HG03342 (cell line): ENCODE data around the gene PITPNM3.
"Not testable (repeated sequence)": the region's sequence is repeated elsewhere in the genome, so short reads cannot be mapped to it uniquely, and the experiment has no call there.

Experiments used
- ATAC-seq: cut with Tn5 transposase; IDR thresholded peaks from one replicate; pipeline ENCODE4 v1.9.1; 2021; ENCODE audit warnings: mild to moderate bottlenecking, moderate library complexity; ENCODE audit not compliant: unreplicated experiment

PITPNM3 gene

DNA sequence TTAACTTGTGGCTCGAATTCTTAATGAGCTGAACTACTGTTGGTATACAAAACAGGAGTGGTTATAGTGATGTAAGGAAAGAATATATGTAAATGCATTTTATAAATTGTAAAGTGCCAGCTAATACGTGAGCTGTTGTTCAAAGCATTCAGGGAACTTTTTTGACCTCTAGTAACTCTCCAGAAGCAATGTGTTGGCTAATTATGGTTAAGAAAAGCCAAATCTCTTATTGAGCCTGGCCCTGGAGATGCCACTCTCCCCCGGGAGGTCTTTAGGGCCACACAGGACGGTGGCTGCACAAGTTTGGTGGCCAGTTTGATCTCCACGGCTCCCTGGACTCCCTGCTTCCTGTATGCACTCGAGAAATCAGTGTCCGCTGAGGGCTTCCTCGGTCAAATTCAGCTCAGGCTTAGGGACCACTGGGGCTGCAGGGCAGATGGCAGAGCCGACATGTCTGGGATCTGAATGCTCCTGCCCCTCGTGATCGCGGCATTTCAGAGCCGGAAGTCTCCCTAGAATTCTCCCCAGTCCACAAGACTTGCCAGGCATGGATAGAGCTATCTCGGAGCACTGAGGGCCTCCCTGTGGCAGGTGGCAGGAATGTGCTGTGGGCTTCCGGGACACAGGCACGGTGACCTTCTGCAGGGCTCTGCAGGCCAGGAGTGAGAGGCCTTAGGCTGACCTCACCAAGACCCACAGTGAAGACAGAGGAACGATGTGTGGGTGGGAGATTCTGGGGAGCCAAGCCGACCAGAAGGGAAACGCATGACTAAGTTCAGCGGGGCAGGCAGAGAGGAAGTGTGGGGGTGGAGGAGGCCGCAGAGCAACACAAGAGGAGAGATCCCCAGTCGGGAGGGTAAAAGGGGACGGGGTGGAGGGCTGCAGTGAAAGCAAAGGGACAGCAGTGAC lies 18.6 kb upstream of the PITPNM3 start:
- no peak for ATAC-seq

DNA sequence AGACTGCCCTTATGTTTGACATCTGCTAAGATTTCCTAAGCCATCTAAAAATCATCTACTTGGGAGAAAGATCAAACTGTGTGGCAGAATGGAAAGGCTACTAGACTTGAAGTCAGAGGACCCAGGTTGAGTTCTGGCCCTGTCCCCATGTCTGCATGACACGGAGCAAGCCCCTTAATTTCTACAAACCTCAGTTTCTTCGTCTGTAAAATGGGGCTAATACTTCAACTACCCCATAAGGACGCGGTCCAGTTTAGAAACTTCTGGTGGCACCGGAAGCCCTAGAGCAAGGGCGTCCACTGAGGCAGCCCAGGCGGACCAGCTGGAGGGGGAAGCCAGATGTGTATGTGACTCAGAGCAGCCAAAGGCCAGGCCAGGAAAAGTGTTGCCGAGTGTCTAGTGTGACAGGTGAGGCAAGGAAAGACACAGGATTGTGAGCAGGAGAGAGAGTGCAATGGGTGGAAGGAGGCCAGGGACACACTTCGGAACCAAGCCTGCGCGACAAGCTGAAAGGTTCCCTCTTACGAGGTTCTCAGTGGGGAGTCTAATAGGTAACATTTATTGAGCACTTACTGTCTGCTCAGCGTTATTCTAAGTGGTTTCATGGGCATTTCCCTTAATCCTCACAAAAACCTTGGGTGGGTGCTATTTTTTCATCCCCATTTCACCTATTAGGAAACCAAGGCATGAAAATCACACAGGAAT lies 17.8 kb upstream of the PITPNM3 start:
- no peak for ATAC-seq

DNA sequence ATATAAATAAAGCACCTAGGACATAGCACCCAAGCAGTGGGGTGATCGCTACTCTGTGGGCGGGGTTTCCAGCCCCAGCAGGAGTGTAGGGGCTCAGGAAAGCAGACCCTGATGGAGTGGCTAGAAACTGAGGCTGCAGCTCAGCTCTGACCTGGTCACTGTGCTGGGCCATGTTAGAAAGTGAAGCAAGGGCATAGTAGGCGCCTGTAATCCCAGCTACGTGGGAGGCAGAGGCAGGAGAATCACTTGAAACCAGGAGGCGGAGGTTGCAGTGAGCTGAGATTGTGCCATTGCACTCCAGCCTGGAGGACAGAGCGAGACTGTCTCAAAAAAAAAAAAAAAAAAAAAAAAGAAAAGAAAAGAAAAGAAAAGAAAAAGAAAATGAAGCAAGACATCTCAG lies 17.1 kb upstream of the PITPNM3 start:
- not testable (repeated sequence) for ATAC-seq

DNA sequence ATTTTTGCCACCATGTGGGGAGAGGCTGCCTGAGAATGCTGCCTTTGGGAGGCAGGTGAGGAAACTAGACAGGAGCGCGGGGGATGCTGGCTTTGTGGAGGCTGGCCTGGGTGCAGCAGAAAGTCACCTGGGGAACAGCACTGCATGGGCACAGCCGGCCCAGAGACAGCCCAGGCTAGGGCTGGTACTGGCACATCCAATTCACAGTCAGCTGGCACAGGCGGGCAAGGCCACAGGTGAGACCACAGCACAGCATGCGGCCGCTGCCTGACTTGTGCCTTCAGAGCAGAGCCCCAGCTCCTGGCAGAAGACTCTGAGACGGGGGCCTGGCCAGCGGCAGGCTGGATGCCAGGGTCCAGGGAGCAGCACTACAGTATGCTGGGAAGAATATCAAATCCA lies 16.6 kb upstream of the PITPNM3 start:
- no peak for ATAC-seq

- no peak for ATAC-seq
Observed at GRCh38 chr17:6571452-6571781, 15.1 kb upstream of the PITPNM3 start.

- no peak for ATAC-seq
Observed at GRCh38 chr17:6570731-6571451, 14.5 kb upstream of the PITPNM3 start.

DNA sequence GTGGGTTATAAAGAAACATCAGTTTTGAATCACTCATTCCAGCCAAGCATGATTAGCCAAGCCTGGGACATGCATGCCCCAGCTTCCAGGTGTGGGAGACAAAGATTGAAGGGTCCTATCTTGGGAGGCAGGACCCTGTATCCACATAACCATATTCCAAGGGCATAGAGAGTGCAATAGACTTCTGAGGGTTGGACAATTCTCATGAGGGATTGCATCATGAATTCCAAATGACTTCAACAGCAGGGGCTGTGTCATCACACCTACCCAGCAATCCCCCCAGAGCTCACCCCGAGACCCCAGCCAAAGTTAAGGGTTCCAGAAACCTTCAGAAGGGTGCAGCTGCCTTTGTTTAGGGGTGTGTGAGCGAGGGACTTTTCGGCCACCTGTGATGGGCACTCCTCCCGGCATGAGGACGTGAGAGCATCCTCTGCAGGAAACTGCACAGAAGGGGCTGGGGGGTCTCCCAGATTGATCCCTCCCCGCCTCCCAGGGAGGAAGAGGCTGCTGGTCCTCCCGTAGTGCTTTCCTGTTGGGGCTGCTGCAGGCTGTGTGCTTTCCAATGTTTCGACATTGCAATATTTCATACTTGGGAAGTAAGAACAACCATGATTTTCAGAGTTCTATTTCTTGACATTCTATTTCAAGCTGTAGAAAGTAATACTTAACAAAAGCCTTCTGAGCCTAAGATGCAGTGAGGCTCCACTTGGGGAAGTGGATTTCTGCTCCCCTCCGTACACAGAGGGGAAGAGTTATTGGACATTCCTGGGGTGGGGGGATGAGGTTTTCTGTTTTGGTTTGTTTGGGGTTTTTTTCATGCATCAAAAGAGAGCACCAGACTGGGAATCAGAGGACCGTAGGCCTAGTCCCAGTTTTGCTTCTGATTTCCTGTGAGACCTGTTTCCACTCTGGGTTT lies 13.3 kb upstream of the PITPNM3 start:
- no peak for ATAC-seq

GRCh38 chr17:6568184-6568758 lies 11.9 kb upstream of the PITPNM3 start:
- no peak for ATAC-seq

DNA sequence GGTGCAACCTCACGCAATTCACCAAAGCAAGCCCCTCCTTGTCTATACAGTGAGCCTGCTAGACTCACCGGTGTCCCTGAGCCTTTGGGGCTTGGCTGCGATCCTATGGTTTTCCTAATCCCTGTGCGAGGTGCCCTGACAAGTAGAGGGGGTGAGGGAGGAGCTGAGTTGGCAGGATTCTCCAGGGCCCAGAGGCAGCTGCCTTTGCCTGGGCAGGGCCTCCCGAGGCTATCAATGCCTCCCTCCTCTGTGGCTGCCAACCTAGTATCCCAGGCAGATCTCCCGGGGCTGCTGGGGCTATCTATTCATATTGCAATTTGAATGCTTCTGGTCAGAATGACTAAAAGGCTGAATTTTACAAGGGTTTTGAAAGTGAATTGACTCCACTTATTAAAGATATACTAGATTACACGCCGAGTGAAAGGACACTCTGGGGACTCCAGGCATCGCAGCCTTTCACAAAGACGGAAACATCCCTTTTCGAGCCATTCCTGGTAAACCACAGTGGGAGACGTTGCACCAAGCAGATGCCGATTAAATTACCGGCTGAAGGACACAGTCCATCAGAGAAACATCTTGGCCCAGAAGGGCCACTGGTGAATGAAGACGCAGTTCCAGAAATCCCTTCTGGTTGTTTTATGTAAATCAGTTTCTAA lies 11.3 kb upstream of the PITPNM3 start:
- no peak for ATAC-seq

- ATAC-seq = no peak
Observed at GRCh38 chr17:6561446-6561845, 5.1 kb upstream of the PITPNM3 start.

- ATAC-seq = no peak
Observed at GRCh38 chr17:6560496-6560895, 4.1 kb upstream of the PITPNM3 start.

DNA sequence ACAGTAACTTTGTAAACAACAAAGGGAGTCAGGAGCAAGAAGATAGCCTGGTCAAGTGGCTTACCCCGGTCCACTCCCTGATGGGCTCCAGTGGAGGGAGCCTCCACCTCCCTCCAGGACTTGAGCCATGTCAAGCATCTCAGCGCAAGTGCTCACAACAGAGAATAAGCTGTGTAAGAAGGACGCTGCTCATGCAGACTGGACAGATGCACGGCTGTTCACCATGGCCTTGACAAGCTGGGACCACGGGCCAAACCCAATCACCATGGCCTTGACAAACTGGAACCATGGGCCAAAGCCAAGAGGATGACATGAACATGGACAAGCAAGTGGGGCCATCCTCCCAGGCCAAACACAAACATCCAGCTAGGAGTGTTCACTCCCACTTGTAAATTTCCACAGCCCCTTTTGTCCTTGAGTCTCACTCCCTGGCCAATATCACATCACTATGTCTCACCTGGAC lies 3.4 kb upstream of the PITPNM3 start:
- ATAC-seq = no peak

DNA sequence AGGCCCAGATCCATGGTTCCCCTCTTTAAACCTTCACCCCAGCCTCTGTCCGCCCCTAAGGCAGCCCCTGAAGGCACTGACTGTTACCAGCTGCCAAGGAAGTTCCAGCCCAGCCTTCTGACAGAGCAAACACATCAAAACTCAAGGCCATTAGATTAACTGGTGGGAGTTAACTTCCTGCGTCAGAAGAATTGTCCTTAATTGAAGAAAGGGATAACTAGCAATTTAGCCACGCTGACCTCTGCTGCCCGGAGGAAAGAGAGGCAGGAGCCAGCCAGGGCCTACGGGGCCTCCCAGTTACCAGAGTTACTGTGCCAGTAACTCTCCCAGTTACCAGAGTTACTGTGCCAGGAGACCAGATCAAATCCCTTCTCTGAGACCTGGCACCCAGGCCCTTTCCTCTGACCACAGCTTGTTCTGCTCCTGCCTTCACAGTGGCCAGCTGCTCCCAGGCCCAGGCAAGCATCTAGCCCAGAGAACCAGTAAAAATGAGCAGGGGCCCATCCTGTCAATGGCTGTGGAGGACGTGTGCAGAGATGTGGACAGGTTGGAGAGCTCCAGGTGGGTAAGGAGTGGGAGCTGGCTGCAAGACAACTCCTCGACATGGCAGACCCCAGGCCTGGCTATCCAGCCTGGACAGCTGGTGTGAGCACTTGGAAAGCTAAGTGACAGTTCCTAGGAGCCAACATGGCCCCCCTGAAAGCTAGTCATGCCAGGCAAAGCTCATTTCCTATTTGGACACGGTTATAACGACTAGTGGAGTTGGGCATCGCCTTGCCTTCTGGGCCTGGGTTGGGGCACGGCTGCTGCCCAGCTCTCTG lies 2.8 kb upstream of the PITPNM3 start:
- no peak for ATAC-seq

- ATAC-seq = no peak
Observed at GRCh38 chr17:6558276-6558675, 1.9 kb upstream of the PITPNM3 start.

GRCh38 chr17:6557040-6557438 lies 684 bp upstream of the PITPNM3 start:
- ATAC-seq = no peak

- no peak for ATAC-seq
Observed at GRCh38 chr17:6555331-6556120, 829 bp downstream of the PITPNM3 start.

DNA sequence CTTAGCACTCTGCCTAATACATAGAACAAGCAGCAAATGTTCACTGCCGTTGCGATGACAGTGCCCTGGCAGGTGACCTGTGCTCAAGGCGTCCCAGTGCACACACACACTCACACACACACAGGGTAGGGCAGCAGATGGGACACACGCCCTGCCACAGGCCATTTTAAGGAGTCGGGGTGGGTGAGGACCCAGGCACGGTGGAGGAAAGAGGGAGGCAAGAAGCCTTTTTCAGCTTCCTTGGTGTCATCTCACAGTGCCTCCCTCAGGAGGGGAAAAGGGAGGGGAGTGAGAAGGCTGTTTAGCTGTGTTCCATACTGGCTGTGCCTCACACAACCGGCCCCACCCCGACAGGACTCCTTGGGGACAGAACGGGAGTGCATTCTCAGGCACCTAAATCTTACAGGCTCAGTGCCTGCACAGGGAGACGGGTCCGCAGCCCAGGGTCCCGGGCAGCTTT lies 1.5 kb downstream of the PITPNM3 start:
- ATAC-seq = no peak

DNA sequence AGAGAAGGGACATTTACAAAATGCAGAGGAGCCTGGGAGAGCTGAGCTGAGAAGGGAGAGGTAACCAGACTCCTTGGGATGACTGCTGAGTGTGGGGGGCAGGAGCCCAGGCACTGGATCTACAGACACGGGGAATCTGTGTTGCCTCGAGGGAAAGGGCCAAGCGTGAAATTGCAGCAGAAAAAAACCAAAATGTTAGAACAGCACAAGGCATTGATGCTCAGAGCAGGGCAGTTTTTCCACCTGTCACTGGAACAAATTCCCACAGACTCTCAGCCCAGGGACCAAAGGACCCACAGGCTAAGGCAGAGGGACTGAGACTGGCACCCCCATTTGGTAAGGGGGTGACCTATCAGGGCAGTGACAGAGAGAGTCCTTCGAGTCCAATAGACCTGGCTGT lies 2.0 kb downstream of the PITPNM3 start:
- ATAC-seq = no peak
